Bronchial epithelial cell (primary cell): Measurements from ENCODE around the gene NXPE4. TPM values are rescaled to one million over a fixed set of nuclear protein-coding genes. Genes with fewer than 3 reads are reported as not detected.

Experiments
- DNase-seq: peaks from one replicate; pipeline ENCODE4 v3.0.0-alpha.2; 2010; ENCODE audit warnings: low read depth
- FAIRE-seq: peaks from 2 replicates; lab custom pipeline; 2011; peaks lifted over from hg19 to GRCh38; lab: Jason Lieb, UNC
- H3K27me3 ChIP-seq: 2 replicates; pipeline ENCODE4 v1.5.1; 2011; ENCODE audit warnings: low read length; ENCODE audit not compliant: control insufficient read depth, insufficient read depth
- H3K36me3 ChIP-seq: 2 replicates; pipeline ENCODE4 v1.5.1; 2011; ENCODE audit warnings: low read length; ENCODE audit not compliant: control insufficient read depth, insufficient read depth
- H3K4me3 ChIP-seq: 2 replicates; pipeline ENCODE4 v1.5.1; 2011; ENCODE audit warnings: mild to moderate bottlenecking, low read depth, low read length, control low read depth
- total RNA-seq: library from RNA; depleted of rRNA; stranded (reverse); fragments of >200 nt; gene quantifications from 2 replicates; pipeline ENCODE4 v1.2.1, GENCODE V29; 2014
- TF ChIP-seq, protein P1 (sequence below): IDR thresholded peaks from 2 replicates; pipeline ENCODE4 v1.5.1; 2011; ENCODE audit warnings: mild to moderate bottlenecking, moderate library complexity, low read length, control low read depth, inconsistent platforms; ENCODE audit not compliant: insufficient read depth, severe bottlenecking

The NXPE4 gene
- total RNA-seq, 1 donor from 2014 or later: not detected

DNA sequence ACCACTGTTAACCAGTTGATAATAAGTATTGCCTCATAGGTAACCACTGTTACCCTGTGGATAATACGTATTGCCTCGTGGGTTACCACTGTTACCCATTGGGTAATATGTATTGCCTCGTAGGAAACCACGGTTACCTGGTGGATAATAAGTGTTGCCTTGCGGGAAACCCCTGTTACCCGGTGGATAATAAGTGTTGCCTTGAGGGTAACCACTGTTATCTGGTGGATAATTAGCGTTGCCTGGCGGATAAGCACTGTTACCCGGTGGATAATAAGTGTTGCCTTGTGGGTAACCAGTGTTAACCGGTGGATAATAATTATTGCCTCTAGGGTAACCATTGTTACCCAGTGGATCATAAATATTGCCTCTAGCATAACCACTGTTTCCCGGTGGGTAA lies 27.3 kb upstream of the NXPE4 start:
- H3K36me3 ChIP-seq: no peaks in the 10 kb centered on the region
- TF ChIP-seq, protein P1, sequence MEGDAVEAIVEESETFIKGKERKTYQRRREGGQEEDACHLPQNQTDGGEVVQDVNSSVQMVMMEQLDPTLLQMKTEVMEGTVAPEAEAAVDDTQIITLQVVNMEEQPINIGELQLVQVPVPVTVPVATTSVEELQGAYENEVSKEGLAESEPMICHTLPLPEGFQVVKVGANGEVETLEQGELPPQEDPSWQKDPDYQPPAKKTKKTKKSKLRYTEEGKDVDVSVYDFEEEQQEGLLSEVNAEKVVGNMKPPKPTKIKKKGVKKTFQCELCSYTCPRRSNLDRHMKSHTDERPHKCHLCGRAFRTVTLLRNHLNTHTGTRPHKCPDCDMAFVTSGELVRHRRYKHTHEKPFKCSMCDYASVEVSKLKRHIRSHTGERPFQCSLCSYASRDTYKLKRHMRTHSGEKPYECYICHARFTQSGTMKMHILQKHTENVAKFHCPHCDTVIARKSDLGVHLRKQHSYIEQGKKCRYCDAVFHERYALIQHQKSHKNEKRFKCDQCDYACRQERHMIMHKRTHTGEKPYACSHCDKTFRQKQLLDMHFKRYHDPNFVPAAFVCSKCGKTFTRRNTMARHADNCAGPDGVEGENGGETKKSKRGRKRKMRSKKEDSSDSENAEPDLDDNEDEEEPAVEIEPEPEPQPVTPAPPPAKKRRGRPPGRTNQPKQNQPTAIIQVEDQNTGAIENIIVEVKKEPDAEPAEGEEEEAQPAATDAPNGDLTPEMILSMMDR: no peak
- no peaks in the 10 kb centered on the region for H3K27me3 ChIP-seq
- no peak overlapping the region for H3K4me3 ChIP-seq
- DNase-seq (no peak), FAIRE-seq (no peak)

DNA sequence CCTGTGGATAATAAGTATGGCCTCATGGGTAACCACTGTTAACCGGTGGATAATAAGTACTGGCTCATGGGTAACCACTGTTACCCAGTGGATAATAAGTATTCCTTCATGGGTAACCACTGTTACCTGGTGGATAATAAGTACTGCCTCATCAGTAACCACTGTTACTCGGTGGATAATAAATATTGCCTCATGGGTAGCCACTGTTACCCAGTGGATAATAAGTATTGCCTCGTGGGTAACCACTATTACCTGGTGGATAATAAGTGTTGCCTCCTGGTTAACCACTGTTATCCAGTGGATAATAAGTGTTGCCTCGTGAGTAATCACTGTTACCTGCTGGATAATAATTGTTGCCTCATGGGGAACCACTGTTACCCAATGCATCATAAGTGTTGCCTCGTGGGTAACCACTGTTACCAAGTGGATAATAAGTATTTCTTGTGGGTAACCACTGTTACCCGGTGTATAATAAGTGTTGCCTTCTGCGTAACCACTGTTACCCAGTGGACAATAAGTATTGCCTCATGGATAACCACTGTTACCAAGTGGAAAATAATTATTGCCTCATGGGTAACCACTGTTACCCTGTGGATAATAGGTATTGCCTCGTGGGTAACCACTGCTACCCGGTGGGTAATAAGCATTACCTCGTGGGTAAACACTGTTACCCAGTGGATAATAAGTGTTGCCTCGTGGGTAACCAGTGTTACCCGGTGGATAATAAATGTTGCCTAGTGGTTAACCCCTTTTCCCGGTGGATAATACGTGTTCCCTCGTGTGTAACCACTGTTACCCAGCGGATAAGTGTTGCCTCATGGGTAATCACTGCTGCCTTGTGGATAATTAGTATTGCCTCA lies 26.6 kb upstream of the NXPE4 start:
- TF ChIP-seq, protein P1: no peak
- H3K4me3 ChIP-seq: no peak overlapping the region
- DNase-seq: no peak
- H3K36me3 ChIP-seq: no peaks in the 10 kb centered on the region
- no peak for FAIRE-seq
- no peaks in the 10 kb centered on the region for H3K27me3 ChIP-seq

DNA sequence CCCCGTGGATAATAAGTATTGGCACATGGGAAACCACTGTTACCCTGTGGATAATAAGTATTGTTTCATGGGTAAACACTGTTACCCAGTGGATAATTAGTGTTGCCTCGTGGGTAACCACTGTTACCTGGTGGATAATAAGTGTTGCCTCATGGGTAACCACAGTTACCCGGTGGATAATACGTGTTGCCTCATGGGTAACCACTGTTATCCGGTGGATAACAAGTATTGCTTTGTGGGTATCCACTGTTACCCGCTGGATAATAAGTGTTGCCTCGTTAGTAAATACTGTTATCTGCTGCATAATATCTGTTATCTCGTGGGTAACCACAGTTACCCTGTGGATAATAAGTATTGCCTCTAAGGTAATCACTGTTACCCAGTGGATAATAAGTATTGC lies 25.5 kb upstream of the NXPE4 start:
- TF ChIP-seq, protein P1: no peak
- Histone ChIP-seq H3K4me3 (no peak overlapping the region), H3K27me3 (no peaks in the 10 kb centered on the region), H3K36me3 (no peaks in the 10 kb centered on the region)
- DNase-seq (no peak), FAIRE-seq (no peak)

DNA sequence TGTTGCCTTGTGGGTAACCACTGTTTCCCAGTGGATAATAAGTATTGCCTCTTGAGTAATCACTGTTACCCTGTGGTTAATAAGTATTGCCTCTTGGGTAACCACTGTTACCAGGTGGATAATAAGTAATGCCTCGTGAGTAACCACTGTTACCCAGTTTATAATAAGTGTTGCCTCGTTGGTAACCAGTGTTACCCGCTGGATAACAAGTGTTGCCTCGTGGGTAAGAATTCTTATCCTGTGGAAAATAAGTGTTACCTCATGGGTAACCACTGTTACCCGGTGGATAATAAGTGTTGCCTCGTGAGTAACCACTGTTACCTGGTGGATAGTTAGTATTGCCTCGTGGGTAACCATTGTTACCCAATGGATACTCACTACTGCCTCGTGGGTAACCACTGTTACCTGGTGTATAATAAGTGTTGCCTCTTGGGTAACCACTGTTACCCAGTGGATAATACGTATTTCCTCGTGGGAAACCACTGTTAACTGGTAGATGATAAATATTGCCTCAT lies 24.1 kb upstream of the NXPE4 start:
- Histone ChIP-seq H3K4me3 (no peak overlapping the region), H3K36me3 (no peaks in the 10 kb centered on the region), H3K27me3 (no peaks in the 10 kb centered on the region)
- TF ChIP-seq, protein P1: no peak
- no peak for DNase-seq
- no peak for FAIRE-seq

DNA sequence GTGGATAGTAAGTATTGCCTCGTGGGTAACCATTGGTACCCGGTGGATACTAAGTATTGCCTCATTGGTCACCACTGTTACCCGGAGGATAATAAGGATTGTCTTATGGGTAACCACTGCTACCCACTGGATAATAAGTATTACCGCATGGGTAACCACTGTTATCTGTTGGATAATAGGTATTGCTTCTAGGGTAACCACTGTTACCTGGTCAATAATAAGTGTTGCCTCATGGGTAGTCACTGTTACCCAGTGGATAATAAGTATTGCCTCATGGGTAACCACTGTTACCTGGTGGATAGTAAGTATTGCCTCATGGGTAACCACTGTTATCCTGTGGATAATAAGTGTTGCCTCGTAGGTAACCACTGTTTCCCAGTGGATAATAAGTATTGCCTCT lies 22.6 kb upstream of the NXPE4 start:
- DNase-seq (no peak), FAIRE-seq (no peak)
- TF ChIP-seq, protein P1: no peak
- Histone ChIP-seq H3K36me3 (no peaks in the 10 kb centered on the region), H3K27me3 (no peaks in the 10 kb centered on the region), H3K4me3 (no peak overlapping the region)
